Fibroblast of lung (primary cell): ENCODE results near the gene AQP12B.
"Not testable (repeated sequence)": the region's sequence is repeated elsewhere in the genome, so short reads cannot be mapped to it uniquely, and the experiment has no call there.

ENCODE experiments used
- CTCF ChIP-seq, 2 donors: IDR thresholded peaks in 1 of 2; conservative IDR thresholded peaks in 1 of 2; 1 replicate in 1 of 2; 2 replicates in 1 of 2; pipeline ENCODE4 v1.5.1; 2011 to 2012; ENCODE audit warnings: low read length in 2 of 2, control low read depth in 1 of 2, inconsistent platforms in 1 of 2, low read depth in 1 of 2, mild to moderate bottlenecking in 1 of 2
- EZH2 ChIP-seq: IDR thresholded peaks from 2 replicates; pipeline ENCODE4 v1.5.1; 2012; ENCODE audit warnings: low read length, control low read depth, mild to moderate bottlenecking; ENCODE audit errors: missing control alignments

- not testable (repeated sequence) for TF ChIP-seq CTCF (conservative IDR thresholded peaks at IDR 0.05 in 1 of 2, IDR thresholded peaks at IDR 0.05 in 1 of 2; ENCODE audit: low read depth in 1 of 2, low read length in 2 of 2); EZH2
Observed at GRCh38 chr2:240683980-240684728, 1.5 kb upstream of the AQP12B start.
